Measurements from ENCODE around the gene PTPN13.

DNA sequence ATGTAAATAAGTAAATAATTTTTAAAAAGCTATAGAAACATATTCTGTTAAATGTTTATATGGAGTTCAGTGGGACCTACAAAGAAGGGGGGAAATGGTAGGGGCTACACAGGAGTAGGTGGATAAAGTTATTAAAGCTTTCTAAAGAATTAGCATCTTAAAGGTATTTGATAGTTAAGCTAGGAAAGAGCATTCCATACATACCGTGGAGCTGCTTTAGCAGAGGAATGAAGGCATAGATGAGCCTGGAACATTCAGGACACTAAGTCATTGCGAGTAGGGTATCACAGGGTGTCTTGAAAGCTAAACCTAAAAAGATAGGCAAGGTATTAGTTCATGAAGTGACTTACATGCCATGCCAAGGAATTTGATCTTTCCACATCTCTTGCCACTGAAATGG lies 194.7 kb downstream of the PTPN13 start:
- TF ChIP-seq, protein P1, sequence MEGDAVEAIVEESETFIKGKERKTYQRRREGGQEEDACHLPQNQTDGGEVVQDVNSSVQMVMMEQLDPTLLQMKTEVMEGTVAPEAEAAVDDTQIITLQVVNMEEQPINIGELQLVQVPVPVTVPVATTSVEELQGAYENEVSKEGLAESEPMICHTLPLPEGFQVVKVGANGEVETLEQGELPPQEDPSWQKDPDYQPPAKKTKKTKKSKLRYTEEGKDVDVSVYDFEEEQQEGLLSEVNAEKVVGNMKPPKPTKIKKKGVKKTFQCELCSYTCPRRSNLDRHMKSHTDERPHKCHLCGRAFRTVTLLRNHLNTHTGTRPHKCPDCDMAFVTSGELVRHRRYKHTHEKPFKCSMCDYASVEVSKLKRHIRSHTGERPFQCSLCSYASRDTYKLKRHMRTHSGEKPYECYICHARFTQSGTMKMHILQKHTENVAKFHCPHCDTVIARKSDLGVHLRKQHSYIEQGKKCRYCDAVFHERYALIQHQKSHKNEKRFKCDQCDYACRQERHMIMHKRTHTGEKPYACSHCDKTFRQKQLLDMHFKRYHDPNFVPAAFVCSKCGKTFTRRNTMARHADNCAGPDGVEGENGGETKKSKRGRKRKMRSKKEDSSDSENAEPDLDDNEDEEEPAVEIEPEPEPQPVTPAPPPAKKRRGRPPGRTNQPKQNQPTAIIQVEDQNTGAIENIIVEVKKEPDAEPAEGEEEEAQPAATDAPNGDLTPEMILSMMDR (IDR thresholded peaks at IDR 0.05), result no peak
- no peak for TF ChIP-seq POLR2A (IDR thresholded peaks at IDR 0.05)
